ENCODE data around the gene TMEM108. TPM values are rescaled to one million over a fixed set of nuclear protein-coding genes. Genes with fewer than 3 reads are reported as not detected.

TMEM108 gene
- polyA plus RNA-seq, 1 donor from 2014 or later = 2.1 TPM

- Histone ChIP-seq H2AFZ (ENCODE audit: low read depth, low read length) (no peak overlapping the region), H3K9me3 (ENCODE audit: low read length) (no peaks in the 10 kb centered on the region), H3K27me3 (ENCODE audit: insufficient read depth, low read depth, low read length) (no peaks in the 10 kb centered on the region), H3K27ac (ENCODE audit: low read length) (no peak overlapping the region), H4K20me1 (ENCODE audit: insufficient read depth) (no peaks in the 10 kb centered on the region), H3K4me3 (ENCODE audit: low read length) (no peak overlapping the region), H3K9me2 (ENCODE audit: insufficient read depth, low read length) (no peaks in the 10 kb centered on the region), H3F3A (ENCODE audit: insufficient read depth, low read length, poor library complexity, severe bottlenecking) (no peaks in the 10 kb centered on the region), H3K36me3 (ENCODE audit: insufficient read depth, low read length) (no peaks in the 10 kb centered on the region), H3K4me2 (ENCODE audit: low read length) (no peak overlapping the region), H3K79me2 (replicated peaks; ENCODE audit: insufficient read depth, low read length) (no peaks in the 10 kb centered on the region), H3K9ac (ENCODE audit: low read length) (no peak overlapping the region)
- TF ChIP-seq EZH2 (IDR thresholded peaks at IDR 0.05; ENCODE audit: borderline replicate concordance, insufficient read depth, low read length, poor library complexity, severe bottlenecking) = no peak
- TF ChIP-seq, protein P1, sequence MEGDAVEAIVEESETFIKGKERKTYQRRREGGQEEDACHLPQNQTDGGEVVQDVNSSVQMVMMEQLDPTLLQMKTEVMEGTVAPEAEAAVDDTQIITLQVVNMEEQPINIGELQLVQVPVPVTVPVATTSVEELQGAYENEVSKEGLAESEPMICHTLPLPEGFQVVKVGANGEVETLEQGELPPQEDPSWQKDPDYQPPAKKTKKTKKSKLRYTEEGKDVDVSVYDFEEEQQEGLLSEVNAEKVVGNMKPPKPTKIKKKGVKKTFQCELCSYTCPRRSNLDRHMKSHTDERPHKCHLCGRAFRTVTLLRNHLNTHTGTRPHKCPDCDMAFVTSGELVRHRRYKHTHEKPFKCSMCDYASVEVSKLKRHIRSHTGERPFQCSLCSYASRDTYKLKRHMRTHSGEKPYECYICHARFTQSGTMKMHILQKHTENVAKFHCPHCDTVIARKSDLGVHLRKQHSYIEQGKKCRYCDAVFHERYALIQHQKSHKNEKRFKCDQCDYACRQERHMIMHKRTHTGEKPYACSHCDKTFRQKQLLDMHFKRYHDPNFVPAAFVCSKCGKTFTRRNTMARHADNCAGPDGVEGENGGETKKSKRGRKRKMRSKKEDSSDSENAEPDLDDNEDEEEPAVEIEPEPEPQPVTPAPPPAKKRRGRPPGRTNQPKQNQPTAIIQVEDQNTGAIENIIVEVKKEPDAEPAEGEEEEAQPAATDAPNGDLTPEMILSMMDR (IDR thresholded peaks at IDR 0.05; ENCODE audit: poor library complexity, severe bottlenecking) = no peak
- no peak for TF ChIP-seq RAD21 (conservative IDR thresholded peaks at IDR 0.05)
- no peak for TF ChIP-seq EP300 (conservative IDR thresholded peaks at IDR 0.05; ENCODE audit: poor library complexity, severe bottlenecking)
- no peak for TF ChIP-seq TAF1 (IDR thresholded peaks at IDR 0.05; ENCODE audit: low read depth)
- TF ChIP-seq POLR2AphosphoS5 (IDR thresholded peaks at IDR 0.05) = no peak
- no peak for TF ChIP-seq MXI1 (conservative IDR thresholded peaks at IDR 0.05; ENCODE audit: poor library complexity, severe bottlenecking)
- TF ChIP-seq SMC3 (conservative IDR thresholded peaks at IDR 0.05; ENCODE audit: poor library complexity) = no peak
- no peak for TF ChIP-seq REST (IDR thresholded peaks at IDR 0.05; ENCODE audit: borderline replicate concordance)
Observed at GRCh38 chr3:133412183-133413132, 374.3 kb downstream of the TMEM108 start.

GRCh38 chr3:133413161-133414020 lies 375.2 kb downstream of the TMEM108 start:
- no peak overlapping the region for H3K27ac ChIP-seq (ENCODE audit: low read length)
- TF ChIP-seq SMC3 (conservative IDR thresholded peaks at IDR 0.05; ENCODE audit: poor library complexity) (no peak), EZH2 (IDR thresholded peaks at IDR 0.05; ENCODE audit: borderline replicate concordance, insufficient read depth, low read length, poor library complexity, severe bottlenecking) (no peak), RAD21 (conservative IDR thresholded peaks at IDR 0.05) (no peak)
- no peak overlapping the region for H3K4me3 ChIP-seq (ENCODE audit: low read length)

More at GRCh38 chr3:133413161-133414020, 375.2 kb downstream of the TMEM108 start:
- Histone ChIP-seq H3K9me2 (ENCODE audit: insufficient read depth, low read length) (no peaks in the 10 kb centered on the region), H3K9me3 (ENCODE audit: low read length) (no peaks in the 10 kb centered on the region), H3F3A (ENCODE audit: insufficient read depth, low read length, poor library complexity, severe bottlenecking) (no peaks in the 10 kb centered on the region), H3K79me2 (replicated peaks; ENCODE audit: insufficient read depth, low read length) (no peaks in the 10 kb centered on the region), H3K4me2 (ENCODE audit: low read length) (no peak overlapping the region), H3K36me3 (ENCODE audit: insufficient read depth, low read length) (no peaks in the 10 kb centered on the region), H3K27me3 (ENCODE audit: insufficient read depth, low read depth, low read length) (no peaks in the 10 kb centered on the region), H2AFZ (ENCODE audit: low read depth, low read length) (no peak overlapping the region), H3K9ac (ENCODE audit: low read length) (no peak overlapping the region), H4K20me1 (ENCODE audit: insufficient read depth) (no peaks in the 10 kb centered on the region)

All from neural cell (in vitro differentiated cells).